CD4-positive, alpha-beta T cell treated with Interleukin-6 at 100 ng/mL for 8 hours (primary cell): ENCODE measurements around the gene C19orf18.
A peak's percentile ranks its signal among the peaks of the same experiment; 100 is the strongest.

ENCODE experiments used
- DNase-seq: peaks from one replicate; pipeline ENCODE4 v3.0.0-alpha.2; 2020; ENCODE audit warnings: mixed read lengths, low spot score

The C19orf18 gene

GRCh38 chr19:57947419-57948134 lies 26.8 kb downstream of the C19orf18 start, which contains the start of gene ZNF256:
Gene ZNF256, minus strand, starts transcription at chr19:57947706. Its CDS starts 232 bp downstream, at chr19:57947474.
- peak; percentile 89 for DNase-seq

DNA sequence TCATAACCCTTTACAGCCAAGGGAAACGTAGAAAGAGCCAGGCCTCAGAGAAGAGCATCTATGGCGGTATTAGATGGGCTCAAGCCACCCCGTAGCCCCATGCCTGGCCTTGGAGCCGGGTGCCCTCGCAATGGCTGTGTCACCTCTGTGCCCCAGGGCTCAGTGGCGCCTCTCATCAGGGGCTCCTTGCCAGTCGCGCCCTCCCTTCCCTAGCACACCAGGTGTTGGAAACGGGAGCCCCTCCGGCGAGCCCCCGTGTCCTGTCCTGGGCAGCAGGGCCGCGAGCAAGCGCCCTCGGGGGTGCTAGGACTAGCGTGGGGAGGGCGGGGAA lies 27.3 kb downstream of the C19orf18 start:
- no peak for DNase-seq

GRCh38 chr19:57946316-57946715 lies 28.0 kb downstream of the C19orf18 start:
- DNase-seq = no peak

DNA sequence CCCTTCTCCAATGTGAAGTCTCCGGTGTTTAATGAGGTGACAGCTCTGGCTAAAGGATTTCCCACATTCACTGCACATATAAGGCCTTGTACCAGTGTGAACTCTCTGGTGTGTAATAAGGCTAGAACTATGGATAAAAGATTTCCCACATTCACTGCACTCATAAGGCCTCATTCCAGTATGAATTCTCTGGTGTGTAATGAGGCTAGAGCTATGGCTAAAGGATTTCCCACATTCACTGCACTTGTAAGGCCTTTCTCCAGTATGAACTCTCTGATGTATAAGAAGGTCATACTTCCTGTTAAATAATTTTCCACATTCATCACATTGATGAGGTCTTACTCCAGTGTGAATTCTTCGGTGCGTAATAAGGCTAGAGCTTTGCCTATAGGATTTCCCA lies 32.7 kb downstream of the C19orf18 start:
- DNase-seq = no peak

GRCh38 chr19:57935731-57936130 lies 38.6 kb downstream of the C19orf18 start:
- DNase-seq = no peak

GRCh38 chr19:57934820-57935665 lies 39.3 kb downstream of the C19orf18 start, which contains the start of gene ZNF418:
Gene ZNF418, minus strand, starts transcription at chr19:57935402. Its CDS starts 1,580 bp downstream, at chr19:57933822.
- DNase-seq = peak; percentile 8

DNA sequence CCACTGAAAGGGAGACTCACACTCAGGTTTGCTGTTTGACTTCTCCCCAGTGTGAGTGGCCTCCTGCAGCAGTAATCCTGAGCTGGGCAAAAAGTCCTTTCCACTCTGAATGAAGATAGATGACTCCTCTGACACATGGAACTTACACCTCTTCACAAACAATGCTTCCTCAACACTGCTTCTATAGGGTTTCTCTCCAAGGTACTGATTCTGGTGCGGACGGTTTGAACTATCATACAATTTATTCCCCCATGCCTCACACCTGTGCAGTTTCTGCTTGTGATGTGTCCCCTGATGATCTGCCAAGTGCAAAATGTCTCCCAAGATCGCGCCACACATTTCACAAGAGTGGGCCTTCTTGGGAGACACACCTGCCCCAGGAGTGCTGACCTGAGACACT lies 46.7 kb downstream of the C19orf18 start:
- no peak for DNase-seq

- DNase-seq = peak; percentile 88
Observed at GRCh38 chr19:57916168-57916995, 58.0 kb downstream of the C19orf18 start, which contains the start of gene ZNF417. Gene ZNF417, minus strand, starts transcription at chr19:57916592. Its CDS starts 181 bp downstream, at chr19:57916411.

DNA sequence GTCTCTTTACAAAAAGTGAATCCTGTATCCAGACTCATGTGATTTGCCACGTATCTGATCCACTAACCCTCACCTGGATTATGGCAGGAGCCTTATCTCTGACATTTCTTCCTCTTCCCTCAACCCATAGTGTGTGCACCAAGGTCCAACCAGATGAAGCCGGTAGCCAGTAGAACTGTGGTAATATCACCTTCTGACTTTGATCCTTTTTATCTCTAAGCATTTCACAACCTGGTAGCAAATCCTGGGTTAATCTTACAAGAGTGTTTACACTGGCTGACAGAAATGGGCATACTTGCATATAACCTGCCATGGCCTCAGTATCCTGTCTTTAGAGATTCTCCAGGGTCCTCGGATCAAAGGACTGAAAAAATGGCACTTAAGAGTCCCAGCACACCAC lies 59.8 kb downstream of the C19orf18 start:
- DNase-seq = no peak
